Stimulated activated CD8-positive, alpha-beta memory T cell treated with anti-CD3 and anti-CD28 coated beads, Interleukin-7, amount 100 ng/mL, for 1 hour (primary cell): Measurements from ENCODE around the gene RPGRIP1L.

Source experiments
- DNase-seq, 2 donors: peaks; one replicate each; pipeline ENCODE4 v3.0.0-alpha.2; 2020; ENCODE audit warnings: low read depth in 2 of 2

The RPGRIP1L gene

DNA sequence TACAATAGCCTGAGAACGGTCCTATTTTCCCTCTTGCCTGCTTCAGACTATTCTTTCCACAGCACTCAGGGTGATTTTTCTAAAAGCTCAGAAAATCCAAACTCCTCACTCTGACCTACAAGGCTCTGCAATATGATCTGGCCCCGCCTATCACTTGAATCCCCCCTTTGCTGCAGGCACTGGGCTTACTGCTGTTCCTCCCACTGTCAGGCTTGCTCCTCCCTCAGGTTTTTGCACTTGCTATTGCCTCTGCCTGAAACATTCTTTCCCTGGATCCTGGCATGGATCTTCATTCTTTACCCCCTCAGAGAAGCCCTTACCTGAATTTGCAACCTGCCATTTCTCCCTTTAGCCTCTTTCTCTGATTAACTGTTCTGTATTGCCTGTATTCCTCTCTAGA, 52.3 kb downstream of the RPGRIP1L start:
- DNase-seq, result no peak

- DNase-seq, result no peak
Measured at GRCh38 chr16:53646506-53646905, 57.2 kb downstream of the RPGRIP1L start.

DNA sequence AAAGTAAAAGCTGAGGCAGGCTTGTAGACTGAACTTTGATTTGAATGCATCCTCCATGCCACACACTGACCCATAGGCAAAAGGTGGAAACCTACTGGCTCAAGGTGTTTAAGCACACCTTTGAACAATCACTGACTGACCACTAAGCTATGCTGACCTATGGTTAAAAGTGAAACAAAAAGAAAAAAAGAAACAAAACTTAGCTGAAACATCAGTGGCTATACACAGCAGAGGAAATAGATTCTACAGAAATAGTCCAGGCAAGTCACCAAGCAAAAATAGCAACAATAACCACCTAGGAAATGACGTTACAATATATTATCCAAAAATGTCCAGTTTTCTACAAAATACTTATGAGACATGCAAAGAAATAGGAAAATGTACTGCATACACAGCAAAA, 60.2 kb downstream of the RPGRIP1L start:
- no peak for DNase-seq

DNA sequence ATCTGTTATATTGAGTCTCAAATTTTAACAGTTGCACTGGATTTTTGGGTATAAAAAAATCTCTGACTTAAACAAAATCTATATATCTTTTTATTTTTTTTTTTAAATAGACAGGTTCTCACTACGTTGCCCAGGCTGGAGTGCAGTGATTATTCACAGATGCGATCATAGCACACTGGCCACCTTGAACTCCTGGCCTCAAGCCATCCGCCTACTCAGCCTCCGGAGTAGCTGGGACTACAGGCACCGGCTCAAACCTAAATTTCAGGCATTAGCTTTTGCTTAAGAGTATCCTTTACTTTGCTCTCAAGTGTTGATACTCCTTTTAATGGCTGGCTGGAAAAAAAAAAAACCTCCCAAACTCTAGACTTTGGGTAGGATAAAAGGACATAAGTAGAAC, 61.6 kb downstream of the RPGRIP1L start:
- DNase-seq, result no peak

DNA sequence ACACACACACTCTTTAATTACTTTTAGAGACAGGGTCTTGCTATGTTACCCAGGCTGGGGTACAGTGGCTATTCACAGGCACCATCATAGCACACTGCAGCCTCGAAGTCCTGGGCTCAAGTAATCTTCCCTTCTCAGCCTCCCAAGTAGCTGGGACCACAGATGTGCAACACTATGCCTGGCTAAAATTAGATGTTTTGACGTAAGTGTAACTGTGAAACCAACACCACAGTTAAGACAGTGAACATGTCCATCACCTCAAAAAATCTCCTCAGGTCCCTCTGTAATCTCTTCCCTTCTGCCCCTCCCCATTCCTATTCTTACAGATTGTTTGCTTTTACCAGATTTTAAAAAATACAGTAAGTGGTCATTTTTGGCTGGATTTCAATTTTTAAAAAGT, 66.7 kb downstream of the RPGRIP1L start:
- no peak for DNase-seq

- no peak for DNase-seq
Measured at GRCh38 chr16:53632526-53632925, 71.1 kb downstream of the RPGRIP1L start.

GRCh38 chr16:53631236-53632025, 72.2 kb downstream of the RPGRIP1L start:
- no peak for DNase-seq

- no peak for DNase-seq
Measured at GRCh38 chr16:53629607-53630312, 73.9 kb downstream of the RPGRIP1L start.

GRCh38 chr16:53629151-53629550, 74.5 kb downstream of the RPGRIP1L start:
- no peak for DNase-seq

- DNase-seq, result no peak
Measured at GRCh38 chr16:53626811-53627210, 76.8 kb downstream of the RPGRIP1L start.

GRCh38 chr16:53626161-53626560, 77.5 kb downstream of the RPGRIP1L start:
- DNase-seq, result no peak

GRCh38 chr16:53625221-53625620, 78.4 kb downstream of the RPGRIP1L start:
- DNase-seq, result no peak

DNA sequence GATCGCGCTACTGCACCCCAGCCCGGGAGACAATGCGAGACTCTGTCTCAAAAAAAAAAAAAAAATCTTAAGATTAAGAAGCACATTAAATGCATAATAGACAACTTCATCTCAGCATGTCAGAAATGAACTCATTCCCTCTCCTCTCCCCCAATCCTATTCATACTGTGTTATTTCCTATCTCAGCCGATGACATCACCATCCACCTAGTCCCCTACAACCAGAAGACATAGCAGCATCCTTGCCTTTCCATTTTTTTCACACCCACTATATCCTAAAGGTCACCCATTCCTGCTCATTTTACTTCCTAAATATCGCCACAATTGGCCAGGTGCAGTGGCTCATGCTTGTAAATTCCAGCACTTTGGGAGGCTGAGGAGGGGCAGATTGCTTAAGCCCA, 81.3 kb downstream of the RPGRIP1L start:
- no peak for DNase-seq

GRCh38 chr16:53620476-53620875, 83.2 kb downstream of the RPGRIP1L start:
- DNase-seq, result no peak

GRCh38 chr16:53619235-53619634, 84.4 kb downstream of the RPGRIP1L start:
- no peak for DNase-seq

GRCh38 chr16:53614346-53614745, 89.3 kb downstream of the RPGRIP1L start:
- no peak for DNase-seq

- no peak for DNase-seq
Measured at GRCh38 chr16:53612003-53612402, 91.7 kb downstream of the RPGRIP1L start.

GRCh38 chr16:53611179-53611696, 92.4 kb downstream of the RPGRIP1L start:
- no peak for DNase-seq

GRCh38 chr16:53609536-53609935, 94.1 kb downstream of the RPGRIP1L start:
- DNase-seq, result no peak

GRCh38 chr16:53608094-53608493, 95.6 kb downstream of the RPGRIP1L start:
- DNase-seq, result no peak

- no peak for DNase-seq
Measured at GRCh38 chr16:53605831-53606400, 97.7 kb downstream of the RPGRIP1L start.

GRCh38 chr16:53605356-53605755, 98.3 kb downstream of the RPGRIP1L start:
- DNase-seq, result no peak

DNA sequence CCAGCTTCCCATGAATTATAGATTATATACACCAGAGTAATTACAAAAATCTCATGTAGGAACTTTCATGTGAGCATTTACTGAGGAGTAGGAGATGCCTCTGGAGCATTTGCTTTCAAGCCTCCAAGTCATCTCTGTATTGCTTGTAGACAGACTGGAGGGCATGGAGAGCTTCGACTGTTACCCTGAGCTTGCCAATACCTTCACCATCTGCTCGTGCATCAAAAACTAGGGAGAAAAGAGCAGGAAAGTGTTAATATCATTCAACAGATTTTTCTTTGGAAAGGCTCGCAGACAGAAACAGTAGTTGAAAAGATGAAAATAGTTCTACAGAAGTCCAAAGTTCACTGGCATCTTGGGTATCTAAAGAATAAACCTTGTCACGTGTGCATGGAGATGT, 101.7 kb downstream of the RPGRIP1L start:
- DNase-seq, result no peak
